ENCODE results near the gene SMIM41.
"Not testable (repeated sequence)": the region's sequence is repeated elsewhere in the genome, so short reads cannot be mapped to it uniquely, and the experiment has no call there.

Gene SMIM41

GRCh38 chr12:52085682-52086180 is 6.2 kb downstream of the SMIM41 start:
- DNase-seq (ENCODE audit: low spot score): no peak

GRCh38 chr12:52086366-52086765 is 6.9 kb downstream of the SMIM41 start:
- DNase-seq (ENCODE audit: low spot score): no peak

GRCh38 chr12:52086944-52087835 is 7.7 kb downstream of the SMIM41 start:
- no peak for DNase-seq (ENCODE audit: low spot score)

GRCh38 chr12:52087961-52088820 is 8.7 kb downstream of the SMIM41 start:
- DNase-seq (ENCODE audit: low spot score): no peak

- no peak for DNase-seq (ENCODE audit: low spot score)
Measured at GRCh38 chr12:52089491-52089890, 10.0 kb downstream of the SMIM41 start.

GRCh38 chr12:52090291-52090690 is 10.8 kb downstream of the SMIM41 start:
- DNase-seq (ENCODE audit: low spot score): no peak

- no peak for DNase-seq (ENCODE audit: low spot score)
Measured at GRCh38 chr12:52091061-52091460, 11.6 kb downstream of the SMIM41 start.

- no peak for DNase-seq (ENCODE audit: low spot score)
Measured at GRCh38 chr12:52091869-52092268, 12.4 kb downstream of the SMIM41 start.

GRCh38 chr12:52093346-52093745 is 13.8 kb downstream of the SMIM41 start:
- no peak for DNase-seq (ENCODE audit: low spot score)

- DNase-seq (ENCODE audit: low spot score): no peak
Measured at GRCh38 chr12:52096332-52097044, 17.0 kb downstream of the SMIM41 start.

GRCh38 chr12:52097045-52097666 is 17.7 kb downstream of the SMIM41 start:
- DNase-seq (ENCODE audit: low spot score): no peak

GRCh38 chr12:52104431-52105089 is 25.1 kb downstream of the SMIM41 start:
- DNase-seq (ENCODE audit: low spot score): not testable (repeated sequence)

GRCh38 chr12:52116222-52117125 is 37.0 kb downstream of the SMIM41 start:
- DNase-seq (ENCODE audit: low spot score): not testable (repeated sequence)

- DNase-seq (ENCODE audit: low spot score): not testable (repeated sequence)
Measured at GRCh38 chr12:52117806-52118475, 38.4 kb downstream of the SMIM41 start.

GRCh38 chr12:52119398-52120254 is 40.1 kb downstream of the SMIM41 start:
- DNase-seq (ENCODE audit: low spot score): no peak

- DNase-seq (ENCODE audit: low spot score): no peak
Measured at GRCh38 chr12:52120951-52121823, 41.7 kb downstream of the SMIM41 start.

- peak; percentile 33 for DNase-seq (ENCODE audit: low spot score)
Measured at GRCh38 chr12:52121824-52122539, 42.5 kb downstream of the SMIM41 start.

Data from hematopoietic multipotent progenitor cell treated with erythropoietin and hydrocortisone succinate and interleukin-3 and kit ligand, for 17 days (in vitro differentiated cells).